K562 (cell line): ENCODE results near the gene RNASE4. TPM values are rescaled to one million over a fixed set of nuclear protein-coding genes. Genes with fewer than 3 reads are reported as not detected.

Experiments
- ATAC-seq: fragments of 200-7000 bp; cut with Tn5 transposase; 3 replicates; pipeline ENCODE4 v1.9.1; 2020; ENCODE audit warnings: moderate library complexity
- BruUV-seq: library from RNA; stranded (reverse); fragments of 400-500 nt; replicated peaks from 2 replicates; lab custom pipeline; 2021; lab: Mats Ljungman, UMichigan
- CTCF ChIA-PET: fragments of 300-600 bp; formaldehyde crosslinking; extraction: SDS; loops from one replicate; lab custom pipeline; 2021; ENCODE audit warnings: low intra/inter-chr PET ratio; lab: Yijun Ruan, JAX
- POLR2A ChIA-PET: fragments of 300-600, 350-650 bp; sonication (Branson Sonifier 250); formaldehyde crosslinking; extraction: SDS; loops from one replicate; lab custom pipeline; 2021; ENCODE audit warnings: antibody characterized with exemption, inconsistent platforms; lab: Yijun Ruan, JAX
- DNase-seq, 4 experiments: peaks; one replicate each; pipeline versions ENCODE4 v3.0.0 to v3.0.0-alpha.2; 2011 to 2018; ENCODE audit warnings: low spot score in 3 of 4, mixed read lengths in 3 of 4; ENCODE audit errors: extremely low read depth in 1 of 4
- FAIRE-seq: peaks from 2 replicates; lab custom pipeline; 2011; peaks lifted over from hg19 to GRCh38; lab: Jason Lieb, UNC
- H2AFZ ChIP-seq: 2 replicates; pipeline ENCODE4 v1.6.0; 2011; ENCODE audit warnings: low read depth, low read length, control low read depth, inconsistent platforms
- H3K27ac ChIP-seq: fragments of 200-600 bp; 3 replicates; pipeline ENCODE4 v1.8.0; 2011; ENCODE audit warnings: low read depth, mild to moderate bottlenecking, control low read depth, inconsistent platforms, low read length, moderate library complexity, mixed read lengths; ENCODE audit errors: extremely low read depth
- H3K27me3 ChIP-seq, 2 experiments: fragments of 300-600 bp in 1 of 2; 2 replicates in 1 of 2; 3 replicates in 1 of 2; pipeline versions ENCODE4 v1.6.0 to v1.8.0; 2011; ENCODE audit warnings: inconsistent platforms in 2 of 2, low read length in 2 of 2, mild to moderate bottlenecking in 1 of 2, mixed read lengths in 1 of 2, moderate library complexity in 1 of 2; ENCODE audit not compliant: control insufficient read depth in 2 of 2, insufficient read depth in 2 of 2
- H3K36me3 ChIP-seq: fragments of 300-600 bp; 3 replicates; pipeline ENCODE4 v1.8.0; 2011; ENCODE audit warnings: mild to moderate bottlenecking, low read length, inconsistent platforms; ENCODE audit not compliant: control insufficient read depth, insufficient read depth
- H3K4me1 ChIP-seq, 2 experiments: fragments of 200-600 bp in 1 of 2; replicated peaks in 1 of 2; 2 replicates in 1 of 2; 3 replicates in 1 of 2; pipeline versions ENCODE4 v1.5.1 to v1.8.0; 2011; ENCODE audit warnings: inconsistent platforms in 2 of 2, low read length in 2 of 2, mild to moderate bottlenecking in 1 of 2, mixed read lengths in 1 of 2, moderate library complexity in 1 of 2; ENCODE audit not compliant: control insufficient read depth in 2 of 2, insufficient read depth in 2 of 2
- H3K4me2 ChIP-seq: 2 replicates; pipeline ENCODE4 v1.6.1; 2011; ENCODE audit warnings: low read length, control low read depth, inconsistent platforms, mixed read lengths; ENCODE audit not compliant: insufficient read depth
- H3K4me3 ChIP-seq: fragments of 200-600 bp; sonication (generic), shearing (Covaris generic); 2 replicates; pipeline ENCODE4 v1.5.1; 2016; ENCODE audit warnings: control low read depth, inconsistent platforms
- H3K79me2 ChIP-seq: fragments of 200-600 bp; 3 replicates; pipeline ENCODE4 v1.8.0; 2011; ENCODE audit warnings: low read length, inconsistent platforms; ENCODE audit not compliant: control insufficient read depth, insufficient read depth
- H3K9ac ChIP-seq, 2 experiments: 2 replicates each; pipeline versions ENCODE4 v1.6.0 to v1.6.1; 2011; ENCODE audit warnings: low read depth in 2 of 2, low read length in 2 of 2, control low read depth in 1 of 2, inconsistent platforms in 1 of 2, mild to moderate bottlenecking in 1 of 2, mixed read lengths in 1 of 2; ENCODE audit not compliant: insufficient read depth in 1 of 2
- H3K9me1 ChIP-seq: one replicate; pipeline ENCODE4 v1.6.0; 2011; ENCODE audit warnings: inconsistent platforms, mild to moderate bottlenecking, low read length, moderate library complexity; ENCODE audit not compliant: control insufficient read depth, insufficient read depth
- H3K9me3 ChIP-seq: replicated peaks from 2 replicates; pipeline ENCODE4 v1.5.1; 2011; ENCODE audit warnings: low read depth, low read length, inconsistent platforms; ENCODE audit not compliant: control insufficient read depth, insufficient read depth
- H4K20me1 ChIP-seq: replicated peaks from 2 replicates; pipeline ENCODE4 v1.6.1; 2011; ENCODE audit warnings: low read length, inconsistent platforms, mixed read lengths; ENCODE audit not compliant: control insufficient read depth, insufficient read depth
- NR2F6 ChIP-seq: fragments of 450-650 bp; formaldehyde crosslinking; IDR thresholded peaks from 2 replicates; pipeline ENCODE4 v1.4.0; 2020; ENCODE audit warnings: mild to moderate bottlenecking
- PHTF2 ChIP-seq: fragments of 250-450 bp; sonication (Bioruptor Pico); IDR thresholded peaks from 2 replicates; pipeline ENCODE4 v1.5.0; 2021; ENCODE audit warnings: mild to moderate bottlenecking
- RBM17 ChIP-seq: fragments of 200-400 bp; formaldehyde crosslinking; IDR thresholded peaks from 2 replicates; pipeline ENCODE4 v1.6.1; 2017; ENCODE audit warnings: low read depth, mild to moderate bottlenecking, low read length, borderline replicate concordance
- SP2 ChIP-seq: IDR thresholded peaks from 2 replicates; pipeline ENCODE4 v1.6.1; 2011; ENCODE audit warnings: mild to moderate bottlenecking, low read depth, low read length, moderate library complexity; ENCODE audit not compliant: poor library complexity, severe bottlenecking; ENCODE audit errors: extremely low read depth
- ZNF668 ChIP-seq: fragments of 250-450 bp; sonication (Bioruptor Pico); IDR thresholded peaks from 2 replicates; pipeline ENCODE4 v1.8.0; 2022; ENCODE audit warnings: mild to moderate bottlenecking, inconsistent platforms
- WGBS: fragments of 100-300 bp; shearing (Covaris generic); methylation state at CpG from one replicate; pipeline ENCODE4 v1.1.6; 2016; ENCODE audit warnings: low coverage, mixed read lengths; ENCODE audit not compliant: insufficient coverage; ENCODE audit errors: missing lambda C conversion rate; 5-methylcytosine and 5-hydroxymethylcytosine counted together
- in situ Hi-C: fragments of 300-500 bp; cut with MboI; formaldehyde crosslinking; loops from 4 replicates; pipeline ENCODE4 v1.15.0; 2018; ENCODE audit warnings: inconsistent platforms, mixed read lengths
- intact Hi-C: fragments of 100-400 bp; cut with micrococcal nuclease; formaldehyde crosslinking; loops from 2 replicates; pipeline ENCODE4 v1.14.2; 2022
- polyA plus RNA-seq, 8 experiments: library from polyadenylated mRNA; depleted of rRNA in 4 of 8; stranded (reverse) in 5 of 8; unstranded in 3 of 8; fragments of >200 nt; fragmentation: Nextera tagmentation in 2 of 8; fragmentation: Illumina TruSeq in 1 of 8; extraction: Ambion mirVana in 2 of 8; extraction: Trizol in 1 of 8; gene quantifications; 2 replicates each; pipeline versions ENCODE4 v1.2.1 to v1.2.3, GENCODE V29; 2011 to 2014; ENCODE audit warnings: inconsistent platforms in 1 of 8, missing spikeins in 1 of 8
- total RNA-seq, 7 experiments: library from RNA; depleted of rRNA in 6 of 7; stranded (reverse); fragments of >200 nt in 6 of 7; fragmentation: Illumina TruSeq in 2 of 7; extraction: Trizol in 2 of 7; gene quantifications; 2 replicates each; pipeline versions ENCODE4 v1.2.1 to v1.2.3, GENCODE V29; 2011 to 2021; ENCODE audit warnings: low replicate concordance in 1 of 7
- TF ChIP-seq, protein P1 (sequence below), 2 experiments: fragments of 450-650 bp in 1 of 2; sonication (generic) in 1 of 2; formaldehyde crosslinking in 1 of 2; IDR thresholded peaks in 1 of 2; conservative IDR thresholded peaks in 1 of 2; 2 replicates each; pipeline versions ENCODE4 v1.6.1 to v1.8.1; 2016 to 2023; ENCODE audit warnings: mild to moderate bottlenecking in 2 of 2, moderate library complexity in 2 of 2, inconsistent platforms in 1 of 2, missing genetic modification reagents in 1 of 2
- TF ChIP-seq, protein P2 (sequence below): IDR thresholded peaks from 2 replicates; pipeline ENCODE4 v1.6.1; 2012; ENCODE audit warnings: low read depth, low read length, improper control_type of control experiment, borderline replicate concordance
- TF ChIP-seq, protein P3 (sequence below): fragments of 250-450 bp; sonication (Bioruptor Pico); IDR thresholded peaks from 2 replicates; pipeline ENCODE4 v1.8.0; 2022; ENCODE audit warnings: moderate library complexity, mild to moderate bottlenecking, inconsistent platforms

The RNASE4 gene
- total and polyA plus RNA-seq, 9 of the 15 experiments (the other 6 are each of a cell fraction or from before 2014, with no cell fraction given): 0.09 to 0.22 (median 0.13) TPM; not detected in 2

DNA sequence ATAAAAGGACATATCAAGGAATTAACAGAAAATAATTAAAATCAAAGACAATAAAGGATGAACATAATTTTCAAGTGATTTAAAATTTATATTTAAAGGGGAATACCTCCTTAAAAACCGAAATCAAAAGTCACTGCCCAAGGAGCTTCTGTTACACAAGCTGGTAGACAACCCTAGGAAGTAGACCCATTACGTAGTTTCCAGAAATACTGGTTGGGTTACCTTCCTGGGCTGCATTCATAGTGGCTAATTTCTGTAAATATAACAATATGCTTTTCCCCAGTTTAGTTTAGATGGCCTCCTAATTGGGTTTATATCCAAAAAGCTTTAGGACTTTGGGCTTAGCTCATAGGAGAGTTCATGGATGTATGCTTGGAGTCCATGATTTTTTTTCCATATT is 59.2 kb downstream of the RNASE4 start:
- no peak for ATAC-seq
- Histone ChIP-seq H3K27ac (no peak overlapping the region), H3K79me2 (no peaks in the 10 kb centered on the region), H3K4me3 (no peak overlapping the region), H3K9me3 (no peaks in the 10 kb centered on the region), H3K9me1 (no peaks in the 10 kb centered on the region), H3K27me3 (peaks cover 2 to 6% of the 10 kb centered on the region in 2 experiments; a peak in 2 of 5 replicates), H4K20me1 (no peaks in the 10 kb centered on the region), H3K9ac (no peak overlapping the region), H3K4me1 (no peaks in the 10 kb centered on the region), H3K36me3 (no peaks in the 10 kb centered on the region), H2AFZ (no peak overlapping the region), H3K4me2 (no peak overlapping the region)
- no TSS peak for BruUV-seq
- no peak for FAIRE-seq
- WGBS: 7% methylated on average over 2 of the region's 2 CpGs
- intact Hi-C loops (no loop called here), in situ Hi-C loops (no loop called here)
- ChIA-PET CTCF (no interaction called here), POLR2A (no interaction called here)
- DNase-seq: no peak
- no peak for TF ChIP-seq NR2F6
- TF ChIP-seq, protein P1, sequence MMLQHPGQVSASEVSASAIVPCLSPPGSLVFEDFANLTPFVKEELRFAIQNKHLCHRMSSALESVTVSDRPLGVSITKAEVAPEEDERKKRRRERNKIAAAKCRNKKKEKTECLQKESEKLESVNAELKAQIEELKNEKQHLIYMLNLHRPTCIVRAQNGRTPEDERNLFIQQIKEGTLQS (IDR thresholded peaks at IDR 0.05): no peak
- TF ChIP-seq, protein P1 (CRISPR knock-in tag; conservative IDR thresholded peaks at IDR 0.05): no peak

DNA sequence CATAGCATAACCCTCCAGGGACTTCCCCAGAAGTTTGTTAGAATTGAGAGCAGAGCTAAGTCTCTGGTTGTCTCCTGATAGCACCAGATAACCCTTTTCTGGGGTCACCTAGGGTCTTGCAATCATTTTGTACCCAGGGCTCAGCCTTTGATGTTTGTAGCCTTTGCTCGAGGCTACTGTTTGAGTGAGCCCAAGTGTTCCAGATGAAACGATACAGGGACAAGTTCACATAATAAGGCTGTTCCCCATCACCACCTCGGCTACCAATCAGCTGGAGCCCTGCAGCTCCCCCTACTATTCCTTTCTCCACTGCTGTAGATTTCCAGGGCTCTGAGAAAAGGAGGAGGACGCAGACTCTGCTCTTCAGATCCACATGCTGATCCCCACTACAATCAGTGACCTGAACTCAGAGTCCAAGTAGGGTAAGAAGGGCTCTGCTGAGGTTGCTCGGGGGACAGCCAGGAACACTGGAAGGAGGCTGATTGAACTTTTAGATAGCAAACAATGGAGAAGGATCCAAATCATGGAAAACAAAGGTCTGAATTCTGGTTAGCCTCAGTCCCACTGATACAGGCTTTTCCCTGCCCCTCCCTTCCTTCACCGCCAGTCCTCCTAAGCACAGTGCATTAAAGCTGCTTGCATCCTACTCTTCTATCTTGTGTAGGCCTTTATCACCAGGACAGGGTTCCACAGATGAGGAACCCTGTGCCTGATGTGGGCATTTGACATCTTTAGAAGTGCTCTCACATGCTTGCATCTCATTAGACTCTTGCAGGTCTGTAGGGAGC is 61.4 kb downstream of the RNASE4 start, which contains the start of gene EDDM3A:
TSS of gene EDDM3A (plus strand) at position 317 of the 788 bp plus-strand sequence. CDS start 1,694 bp downstream, outside the sequence.
- H3K27me3 ChIP-seq: peaks cover 0 to 6% of the 10 kb centered on the region in 2 experiments; a peak in 1 of 5 replicates
- H3K9me1 ChIP-seq: no peaks in the 10 kb centered on the region
- no peak within 1 kb of the TSS for H2AFZ ChIP-seq
- H3K9ac ChIP-seq: no peak within 1 kb of the TSS
- H3K36me3 ChIP-seq: no peaks in the 10 kb centered on the region
- no peaks in the 10 kb centered on the region for H3K79me2 ChIP-seq
- no TSS peak for BruUV-seq
- no peak within 1 kb of the TSS for H3K4me3 ChIP-seq
- no peaks in the 10 kb centered on the region for H4K20me1 ChIP-seq
- WGBS: 10% methylated on average over 6 of the region's 6 CpGs
- H3K9me3 ChIP-seq: no peaks in the 10 kb centered on the region
- DNase-seq (no peak), FAIRE-seq (no peak), ATAC-seq (no peak)
- no peak within 1 kb of the TSS for H3K4me2 ChIP-seq
- no peaks in the 10 kb centered on the region for H3K4me1 ChIP-seq
- POLR2A ChIA-PET: interaction anchor here (0.6 kb wide), 1 partner anchor 34 kb away, joined by 3 read pairs; no protein-coding TSS in a partner anchor
- TF ChIP-seq PHTF2 (CRISPR knock-in tag): no peak
- TF ChIP-seq, protein P2, sequence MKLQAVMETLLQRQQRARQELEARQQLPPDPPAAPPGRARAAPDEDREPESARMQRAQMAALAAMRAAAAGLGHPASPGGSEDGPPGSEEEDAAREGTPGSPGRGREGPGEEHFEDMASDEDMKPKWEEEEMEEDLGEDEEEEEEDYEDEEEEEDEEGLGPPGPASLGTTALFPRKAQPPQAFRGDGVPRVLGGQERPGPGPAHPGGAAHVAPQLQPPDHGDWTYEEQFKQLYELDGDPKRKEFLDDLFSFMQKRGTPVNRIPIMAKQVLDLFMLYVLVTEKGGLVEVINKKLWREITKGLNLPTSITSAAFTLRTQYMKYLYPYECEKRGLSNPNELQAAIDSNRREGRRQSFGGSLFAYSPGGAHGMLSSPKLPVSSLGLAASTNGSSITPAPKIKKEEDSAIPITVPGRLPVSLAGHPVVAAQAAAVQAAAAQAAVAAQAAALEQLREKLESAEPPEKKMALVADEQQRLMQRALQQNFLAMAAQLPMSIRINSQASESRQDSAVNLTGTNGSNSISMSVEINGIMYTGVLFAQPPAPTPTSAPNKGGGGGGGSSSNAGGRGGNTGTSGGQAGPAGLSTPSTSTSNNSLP: no peak
- TF ChIP-seq ZNF668 (CRISPR knock-in tag): no peak
- TF ChIP-seq, protein P3, sequence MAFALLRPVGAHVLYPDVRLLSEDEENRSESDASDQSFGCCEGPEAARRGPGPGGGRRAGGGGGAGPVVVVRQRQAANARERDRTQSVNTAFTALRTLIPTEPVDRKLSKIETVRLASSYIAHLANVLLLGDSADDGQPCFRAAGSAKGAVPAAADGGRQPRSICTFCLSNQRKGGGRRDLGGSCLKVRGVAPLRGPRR (CRISPR knock-in tag): no peak
- TF ChIP-seq RBM17: no peak
- no peak for TF ChIP-seq SP2
- H3K27ac ChIP-seq: no peak within 1 kb of the TSS
- intact Hi-C loops (no loop called here), in situ Hi-C loops (no loop called here)
- CTCF ChIA-PET: no interaction called here
